K562 (cell line): Measurements from ENCODE around the gene WEE1. TPM values are rescaled to one million over a fixed set of nuclear protein-coding genes. Genes with fewer than 3 reads are reported as not detected.
A peak's percentile ranks its signal among the peaks of the same experiment; 100 is the strongest.

Experiments used
- ATAC-seq: fragments of 200-7000 bp; cut with Tn5 transposase; 3 replicates; pipeline ENCODE4 v1.9.1; 2020; ENCODE audit warnings: moderate library complexity
- BruUV-seq: library from RNA; stranded (reverse); fragments of 400-500 nt; replicated peaks from 2 replicates; lab custom pipeline; 2021; lab: Mats Ljungman, UMichigan
- CTCF ChIA-PET: fragments of 300-600 bp; formaldehyde crosslinking; extraction: SDS; loops from one replicate; lab custom pipeline; 2021; ENCODE audit warnings: low intra/inter-chr PET ratio; lab: Yijun Ruan, JAX
- POLR2A ChIA-PET: fragments of 300-600, 350-650 bp; sonication (Branson Sonifier 250); formaldehyde crosslinking; extraction: SDS; loops from one replicate; lab custom pipeline; 2021; ENCODE audit warnings: antibody characterized with exemption, inconsistent platforms; lab: Yijun Ruan, JAX
- DNase-seq, 4 experiments: peaks; one replicate each; pipeline versions ENCODE4 v3.0.0 to v3.0.0-alpha.2; 2011 to 2018; ENCODE audit warnings: low spot score in 3 of 4, mixed read lengths in 3 of 4; ENCODE audit errors: extremely low read depth in 1 of 4
- FAIRE-seq: peaks from 2 replicates; lab custom pipeline; 2011; peaks lifted over from hg19 to GRCh38; lab: Jason Lieb, UNC
- H2AFZ ChIP-seq: 2 replicates; pipeline ENCODE4 v1.6.0; 2011; ENCODE audit warnings: low read depth, low read length, control low read depth, inconsistent platforms
- H3K27ac ChIP-seq: fragments of 200-600 bp; 3 replicates; pipeline ENCODE4 v1.8.0; 2011; ENCODE audit warnings: low read depth, mild to moderate bottlenecking, control low read depth, inconsistent platforms, low read length, moderate library complexity, mixed read lengths; ENCODE audit errors: extremely low read depth
- H3K27me3 ChIP-seq, 2 experiments: fragments of 300-600 bp in 1 of 2; 2 replicates in 1 of 2; 3 replicates in 1 of 2; pipeline versions ENCODE4 v1.6.0 to v1.8.0; 2011; ENCODE audit warnings: inconsistent platforms in 2 of 2, low read length in 2 of 2, mild to moderate bottlenecking in 1 of 2, mixed read lengths in 1 of 2, moderate library complexity in 1 of 2; ENCODE audit not compliant: control insufficient read depth in 2 of 2, insufficient read depth in 2 of 2
- H3K36me3 ChIP-seq: fragments of 300-600 bp; 3 replicates; pipeline ENCODE4 v1.8.0; 2011; ENCODE audit warnings: mild to moderate bottlenecking, low read length, inconsistent platforms; ENCODE audit not compliant: control insufficient read depth, insufficient read depth
- H3K4me1 ChIP-seq, 2 experiments: fragments of 200-600 bp in 1 of 2; replicated peaks in 1 of 2; 2 replicates in 1 of 2; 3 replicates in 1 of 2; pipeline versions ENCODE4 v1.5.1 to v1.8.0; 2011; ENCODE audit warnings: inconsistent platforms in 2 of 2, low read length in 2 of 2, mild to moderate bottlenecking in 1 of 2, mixed read lengths in 1 of 2, moderate library complexity in 1 of 2; ENCODE audit not compliant: control insufficient read depth in 2 of 2, insufficient read depth in 2 of 2
- H3K4me2 ChIP-seq: 2 replicates; pipeline ENCODE4 v1.6.1; 2011; ENCODE audit warnings: low read length, control low read depth, inconsistent platforms, mixed read lengths; ENCODE audit not compliant: insufficient read depth
- H3K4me3 ChIP-seq: fragments of 200-600 bp; sonication (generic), shearing (Covaris generic); 2 replicates; pipeline ENCODE4 v1.5.1; 2016; ENCODE audit warnings: control low read depth, inconsistent platforms
- H3K79me2 ChIP-seq: fragments of 200-600 bp; 3 replicates; pipeline ENCODE4 v1.8.0; 2011; ENCODE audit warnings: low read length, inconsistent platforms; ENCODE audit not compliant: control insufficient read depth, insufficient read depth
- H3K9ac ChIP-seq, 2 experiments: 2 replicates each; pipeline versions ENCODE4 v1.6.0 to v1.6.1; 2011; ENCODE audit warnings: low read depth in 2 of 2, low read length in 2 of 2, control low read depth in 1 of 2, inconsistent platforms in 1 of 2, mild to moderate bottlenecking in 1 of 2, mixed read lengths in 1 of 2; ENCODE audit not compliant: insufficient read depth in 1 of 2
- H3K9me1 ChIP-seq: one replicate; pipeline ENCODE4 v1.6.0; 2011; ENCODE audit warnings: inconsistent platforms, mild to moderate bottlenecking, low read length, moderate library complexity; ENCODE audit not compliant: control insufficient read depth, insufficient read depth
- H3K9me3 ChIP-seq: replicated peaks from 2 replicates; pipeline ENCODE4 v1.5.1; 2011; ENCODE audit warnings: low read depth, low read length, inconsistent platforms; ENCODE audit not compliant: control insufficient read depth, insufficient read depth
- H4K20me1 ChIP-seq: replicated peaks from 2 replicates; pipeline ENCODE4 v1.6.1; 2011; ENCODE audit warnings: low read length, inconsistent platforms, mixed read lengths; ENCODE audit not compliant: control insufficient read depth, insufficient read depth
- E2F1 ChIP-seq: sonication (generic); formaldehyde crosslinking; IDR thresholded peaks from 2 replicates; pipeline ENCODE4 v1.8.1; 2023; ENCODE audit warnings: mild to moderate bottlenecking, missing genetic modification reagents, moderate library complexity
- HDAC1 ChIP-seq, 2 experiments: fragments of 450-650 bp; IDR thresholded peaks; 2 replicates each; pipeline ENCODE4 v1.6.1; 2016 to 2017; ENCODE audit warnings: inconsistent platforms in 1 of 2, mild to moderate bottlenecking in 1 of 2, moderate library complexity in 1 of 2
- STAG1 ChIP-seq: sonication (generic); formaldehyde crosslinking; IDR thresholded peaks from 2 replicates; pipeline ENCODE4 v1.5.0; 2020; ENCODE audit warnings: missing genetic modification reagents, borderline replicate concordance
- STAT5B ChIP-seq: fragments of 250-450 bp; sonication (Bioruptor Pico); IDR thresholded peaks from 2 replicates; pipeline ENCODE4 v1.8.0; 2021; ENCODE audit warnings: mild to moderate bottlenecking, inconsistent platforms
- TEAD1 ChIP-seq, 2 experiments: fragments of 450-650 bp in 1 of 2; sonication (generic) in 1 of 2; formaldehyde crosslinking; IDR thresholded peaks; 2 replicates each; pipeline versions ENCODE4 v1.4.0 to v1.8.0; 2020 to 2022; ENCODE audit warnings: mild to moderate bottlenecking in 2 of 2, missing genetic modification reagents in 1 of 2
- THAP12 ChIP-seq: fragments of 250-450 bp; sonication (Bioruptor Pico); IDR thresholded peaks from 2 replicates; pipeline ENCODE4 v1.9.0; 2021; ENCODE audit warnings: mild to moderate bottlenecking, inconsistent platforms
- ZNF140 ChIP-seq: fragments of 250-450 bp; sonication (Bioruptor Pico); IDR thresholded peaks from 2 replicates; pipeline ENCODE4 v1.8.0; 2021; ENCODE audit warnings: moderate library complexity, mild to moderate bottlenecking, inconsistent platforms
- ZNF212 ChIP-seq: fragments of 450-650 bp; formaldehyde crosslinking; IDR thresholded peaks from 2 replicates; pipeline ENCODE4 v1.4.0; 2020; ENCODE audit warnings: mild to moderate bottlenecking
- ZNF316 ChIP-seq: fragments of 450-650 bp; IDR thresholded peaks from 2 replicates; pipeline ENCODE4 v1.6.1; 2016
- ZNF707 ChIP-seq: fragments of 250-450 bp; sonication (Bioruptor Pico); conservative IDR thresholded peaks from 2 replicates; pipeline ENCODE4 v1.8.0; 2022; ENCODE audit warnings: inconsistent platforms, mild to moderate bottlenecking, moderate library complexity
- ZNF766 ChIP-seq: fragments of 200-800 bp; sonication (Bioruptor generic); conservative IDR thresholded peaks from 2 replicates; pipeline ENCODE4 v1.6.1; 2016; ENCODE audit warnings: missing genetic modification characterization, missing compliant biosample characterization
- WGBS: fragments of 100-300 bp; shearing (Covaris generic); methylation state at CpG from one replicate; pipeline ENCODE4 v1.1.6; 2016; ENCODE audit warnings: low coverage, mixed read lengths; ENCODE audit not compliant: insufficient coverage; ENCODE audit errors: missing lambda C conversion rate; 5-methylcytosine and 5-hydroxymethylcytosine counted together
- in situ Hi-C: fragments of 300-500 bp; cut with MboI; formaldehyde crosslinking; loops from 4 replicates; pipeline ENCODE4 v1.15.0; 2018; ENCODE audit warnings: inconsistent platforms, mixed read lengths
- intact Hi-C: fragments of 100-400 bp; cut with micrococcal nuclease; formaldehyde crosslinking; loops from 2 replicates; pipeline ENCODE4 v1.14.2; 2022
- polyA plus RNA-seq, 8 experiments: library from polyadenylated mRNA; depleted of rRNA in 4 of 8; stranded (reverse) in 5 of 8; unstranded in 3 of 8; fragments of >200 nt; fragmentation: Nextera tagmentation in 2 of 8; fragmentation: Illumina TruSeq in 1 of 8; extraction: Ambion mirVana in 2 of 8; extraction: Trizol in 1 of 8; gene quantifications; 2 replicates each; pipeline versions ENCODE4 v1.2.1 to v1.2.3, GENCODE V29; 2011 to 2014; ENCODE audit warnings: inconsistent platforms in 1 of 8, missing spikeins in 1 of 8
- total RNA-seq, 7 experiments: library from RNA; depleted of rRNA in 6 of 7; stranded (reverse); fragments of >200 nt in 6 of 7; fragmentation: Illumina TruSeq in 2 of 7; extraction: Trizol in 2 of 7; gene quantifications; 2 replicates each; pipeline versions ENCODE4 v1.2.1 to v1.2.3, GENCODE V29; 2011 to 2021; ENCODE audit warnings: low replicate concordance in 1 of 7
- TF ChIP-seq, protein P1 (sequence below): sonication (generic); formaldehyde crosslinking; IDR thresholded peaks from 2 replicates; pipeline ENCODE4 v1.5.0; 2020; ENCODE audit warnings: missing genetic modification reagents
- TF ChIP-seq, protein P2 (sequence below): sonication (generic); IDR thresholded peaks from 2 replicates; pipeline ENCODE4 v1.6.1; 2016

The WEE1 gene
- total and polyA plus RNA-seq, 9 of the 15 experiments (the other 6 are each of a cell fraction or from before 2014, with no cell fraction given): 21.9 to 99.0 (median 67.4) TPM

DNA sequence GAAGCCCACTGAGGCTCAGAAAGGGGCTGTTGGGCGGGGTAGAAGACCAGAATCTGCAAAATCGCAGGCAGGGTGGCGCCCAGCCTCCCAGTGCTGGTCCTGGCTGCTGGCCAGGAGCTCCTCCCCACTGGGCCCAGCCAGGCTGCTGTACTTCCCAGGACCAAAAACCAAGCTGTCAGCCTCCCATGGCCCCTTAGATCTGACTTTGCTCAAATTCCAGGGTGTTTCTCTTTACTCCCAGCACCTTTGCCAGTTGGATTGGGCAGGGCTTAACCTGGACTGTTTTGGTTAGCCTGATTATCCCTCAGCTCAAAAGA is 44.2 kb upstream of the WEE1 start (continued):
- no peak for TF ChIP-seq E2F1 (CRISPR knock-in tag)
- peak; percentile 53 for TF ChIP-seq ZNF316

GRCh38 chr11:9530020-9530621 is 43.3 kb upstream of the WEE1 start:
- intact Hi-C loops (no loop called here), in situ Hi-C loops (no loop called here)
- H3K4me3 ChIP-seq: no peak overlapping the region
- no peaks in the 10 kb centered on the region for H3K9me3 ChIP-seq
- no peaks in the 10 kb centered on the region for H3K9me1 ChIP-seq
- no peaks in the 10 kb centered on the region for H4K20me1 ChIP-seq
- H3K79me2 ChIP-seq: no peaks in the 10 kb centered on the region
- no TSS peak for BruUV-seq
- H3K4me2 ChIP-seq: peak overlapping the region; percentile 65
- POLR2A ChIA-PET: interaction anchor here (0.6 to 3.5 kb wide), 9 partner anchors 8 to 69 kb away, joined by 3 to 18 read pairs (median 5); partner anchors contain the start of gene ZNF143
- ATAC-seq (peak; percentile 70), FAIRE-seq (peak; percentile 23), DNase-seq (peak in 2 of 4 experiments; percentile 48 to 60)
- H2AFZ ChIP-seq: peak overlapping the region; percentile 94
- CTCF ChIA-PET: no interaction called here
- H3K36me3 ChIP-seq: peaks cover 17% of the 10 kb centered on the region; the same call in 2 of the 3 replicates
- H3K9ac ChIP-seq: peak overlapping the region; percentile 66 to 86; a peak in 3 of 4 replicates
- WGBS: 4% methylated on average over 9 of the region's 9 CpGs
- H3K4me1 ChIP-seq: peaks cover 23 to 26% of the 10 kb centered on the region in 2 experiments; a peak in 4 of 5 replicates
- no peaks in the 10 kb centered on the region for H3K27me3 ChIP-seq
- H3K27ac ChIP-seq: peak overlapping the region; percentile 80
- TF ChIP-seq STAT5B (no peak), TEAD1 (CRISPR knock-in tag; IDR thresholded peaks at IDR 0.05) (0 out of 4 replicates have a peak, but pooled peaks of 1 of the 2 experiments have one; percentile 5), HDAC1 (IDR thresholded peaks at IDR 0.05) (0 out of 4 replicates have a peak, but pooled peaks of 1 of the 2 experiments have one; percentile 26), THAP12 (CRISPR knock-in tag) (no peak), STAG1 (no peak), ZNF707 (no peak), ZNF140 (CRISPR knock-in tag) (no peak), ZNF212 (CRISPR knock-in tag) (no peak), ZNF766 (CRISPR knock-in tag) (0 out of 2 replicates have a peak, but pooled peaks have one; percentile 28)
- TF ChIP-seq, protein P1, sequence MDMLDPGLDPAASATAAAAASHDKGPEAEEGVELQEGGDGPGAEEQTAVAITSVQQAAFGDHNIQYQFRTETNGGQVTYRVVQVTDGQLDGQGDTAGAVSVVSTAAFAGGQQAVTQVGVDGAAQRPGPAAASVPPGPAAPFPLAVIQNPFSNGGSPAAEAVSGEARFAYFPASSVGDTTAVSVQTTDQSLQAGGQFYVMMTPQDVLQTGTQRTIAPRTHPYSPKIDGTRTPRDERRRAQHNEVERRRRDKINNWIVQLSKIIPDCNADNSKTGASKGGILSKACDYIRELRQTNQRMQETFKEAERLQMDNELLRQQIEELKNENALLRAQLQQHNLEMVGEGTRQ (CRISPR knock-in tag): 0 out of 2 replicates have a peak, but pooled peaks have one; percentile 43
- TF ChIP-seq, protein P2, sequence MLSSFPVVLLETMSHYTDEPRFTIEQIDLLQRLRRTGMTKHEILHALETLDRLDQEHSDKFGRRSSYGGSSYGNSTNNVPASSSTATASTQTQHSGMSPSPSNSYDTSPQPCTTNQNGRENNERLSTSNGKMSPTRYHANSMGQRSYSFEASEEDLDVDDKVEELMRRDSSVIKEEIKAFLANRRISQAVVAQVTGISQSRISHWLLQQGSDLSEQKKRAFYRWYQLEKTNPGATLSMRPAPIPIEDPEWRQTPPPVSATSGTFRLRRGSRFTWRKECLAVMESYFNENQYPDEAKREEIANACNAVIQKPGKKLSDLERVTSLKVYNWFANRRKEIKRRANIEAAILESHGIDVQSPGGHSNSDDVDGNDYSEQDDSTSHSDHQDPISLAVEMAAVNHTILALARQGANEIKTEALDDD: peak; percentile 97
